Small intestine (tissue), 7 donors: ENCODE measurements around the gene PTPRK. TPM values are rescaled to one million over a fixed set of nuclear protein-coding genes. Genes with fewer than 3 reads are reported as not detected.
A peak's percentile ranks its signal among the peaks of the same experiment; 100 is the strongest.

Source experiments
- DNase-seq, 2 donors: peaks; one replicate each; pipeline versions ENCODE4 v3.0.0 to v3.0.0-alpha.2; 2013
- FAIRE-seq: peaks from 2 replicates; lab custom pipeline; 2012; peaks lifted over from hg19 to GRCh38; lab: Jason Lieb, UNC
- H3K27ac ChIP-seq, 3 donors: one replicate each; pipeline ENCODE4 v1.5.1; 2013; ENCODE audit warnings: low read length in 2 of 3, mild to moderate bottlenecking in 2 of 3, control low read depth in 1 of 3, inconsistent platforms in 1 of 3, low read depth in 1 of 3, moderate library complexity in 1 of 3
- H3K27me3 ChIP-seq, 3 donors: one replicate each; pipeline ENCODE4 v1.6.1; 2013; ENCODE audit warnings: low read length in 3 of 3, inconsistent platforms in 1 of 3; ENCODE audit not compliant: control insufficient read depth in 3 of 3, insufficient read depth in 3 of 3
- H3K36me3 ChIP-seq, 3 donors: one replicate each; pipeline ENCODE4 v1.6.1; 2013; ENCODE audit warnings: low read length in 3 of 3, inconsistent platforms in 1 of 3, low read depth in 1 of 3, mild to moderate bottlenecking in 1 of 3, moderate library complexity in 1 of 3; ENCODE audit not compliant: control insufficient read depth in 3 of 3, insufficient read depth in 2 of 3
- H3K4me1 ChIP-seq, 3 donors: one replicate each; pipeline ENCODE4 v1.6.1; 2013; ENCODE audit warnings: low read length in 2 of 3, inconsistent platforms in 1 of 3, low read depth in 1 of 3, mild to moderate bottlenecking in 1 of 3, moderate library complexity in 1 of 3; ENCODE audit not compliant: control insufficient read depth in 3 of 3, insufficient read depth in 2 of 3
- H3K4me3 ChIP-seq, 3 donors: one replicate each; pipeline ENCODE4 v1.5.1; 2013; ENCODE audit warnings: low read length in 3 of 3, control low read depth in 1 of 3, inconsistent platforms in 1 of 3, low read depth in 1 of 3, mild to moderate bottlenecking in 1 of 3, moderate library complexity in 1 of 3
- H3K9me3 ChIP-seq, 2 donors: one replicate each; pipeline ENCODE4 v1.6.1; 2013; ENCODE audit warnings: low read depth in 1 of 2, low read length in 1 of 2; ENCODE audit not compliant: control insufficient read depth in 2 of 2, insufficient read depth in 1 of 2
- WGBS, 3 donors: extraction: QIAGEN DNeasy Blood & Tissue Kit; methylation state at CpG; one replicate each; pipeline ENCODE4 v1.1.7; 2013; 5-methylcytosine and 5-hydroxymethylcytosine counted together
- polyA plus RNA-seq, 4 donors: library from polyadenylated mRNA; stranded (reverse) in 3 of 4; unstranded in 1 of 4; fragments of 200-250 nt in 3 of 4; fragments of 120-200 nt in 1 of 4; gene quantifications; one replicate each; pipeline versions ENCODE4 v1.2.1 to v1.2.3, GENCODE V29; 2013
- donor health status: healthy with polysubstance abuse.
- donor health status: control.
- donor health status: control.
- donor health status: Bipolar disorder and iron deficiency.
- donor health status: healthy.

Gene PTPRK
- polyA plus RNA-seq, 4 donors, result 15.9 to 72.5 (median 20.6) TPM

DNA sequence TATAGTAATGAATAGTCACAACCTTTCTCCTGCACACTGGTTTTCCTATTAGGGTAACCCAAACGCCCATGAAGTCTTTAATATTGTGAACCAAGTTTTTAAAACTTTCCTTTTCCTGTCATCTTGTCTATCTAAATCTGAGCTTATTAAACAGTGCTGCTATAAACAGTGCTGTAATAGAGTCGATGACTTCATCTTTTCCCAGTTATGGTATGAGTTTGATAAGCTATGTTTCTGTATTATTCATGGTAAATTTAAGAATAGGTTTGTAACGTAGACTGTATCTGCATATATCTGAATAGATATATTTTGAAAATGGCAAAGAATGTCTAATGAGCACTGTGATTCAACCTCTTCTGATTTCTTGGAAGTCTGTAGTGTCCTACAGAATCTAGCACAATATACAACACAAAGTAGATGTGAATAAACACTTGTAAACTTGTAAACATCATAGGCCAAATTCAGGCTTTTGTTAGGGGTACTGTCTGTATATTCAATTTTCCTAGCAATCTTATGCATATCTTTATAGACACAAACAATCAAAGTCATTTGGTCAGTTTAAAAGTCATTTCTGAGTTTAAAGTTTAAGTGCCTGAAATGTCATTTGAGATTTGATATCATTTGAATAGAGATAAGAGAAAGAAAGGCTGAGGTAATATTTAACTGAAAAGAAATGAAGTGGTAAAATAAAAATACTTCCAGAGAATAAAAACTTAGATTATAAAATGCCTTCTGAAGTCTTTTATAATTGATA is 155.5 kb downstream of the PTPRK start:
- Histone ChIP-seq H3K27ac (peak overlapping the region in 1 of 3 donors; percentile 67), H3K4me3 (no peak overlapping the region), H3K27me3 (no peaks in the 10 kb centered on the region), H3K9me3 (no peaks in the 10 kb centered on the region), H3K4me1 (peaks cover 2 to 38% (median 6%) of the 10 kb centered on the region in 3 donors), H3K36me3 (no peaks in the 10 kb centered on the region)
- WGBS, 3 donors, result 10 to 47% (median 18%) methylated on average over 3 of the region's 3 CpGs
- DNase-seq (peak; percentile 56 to 58), FAIRE-seq (peak; percentile 81)

DNA sequence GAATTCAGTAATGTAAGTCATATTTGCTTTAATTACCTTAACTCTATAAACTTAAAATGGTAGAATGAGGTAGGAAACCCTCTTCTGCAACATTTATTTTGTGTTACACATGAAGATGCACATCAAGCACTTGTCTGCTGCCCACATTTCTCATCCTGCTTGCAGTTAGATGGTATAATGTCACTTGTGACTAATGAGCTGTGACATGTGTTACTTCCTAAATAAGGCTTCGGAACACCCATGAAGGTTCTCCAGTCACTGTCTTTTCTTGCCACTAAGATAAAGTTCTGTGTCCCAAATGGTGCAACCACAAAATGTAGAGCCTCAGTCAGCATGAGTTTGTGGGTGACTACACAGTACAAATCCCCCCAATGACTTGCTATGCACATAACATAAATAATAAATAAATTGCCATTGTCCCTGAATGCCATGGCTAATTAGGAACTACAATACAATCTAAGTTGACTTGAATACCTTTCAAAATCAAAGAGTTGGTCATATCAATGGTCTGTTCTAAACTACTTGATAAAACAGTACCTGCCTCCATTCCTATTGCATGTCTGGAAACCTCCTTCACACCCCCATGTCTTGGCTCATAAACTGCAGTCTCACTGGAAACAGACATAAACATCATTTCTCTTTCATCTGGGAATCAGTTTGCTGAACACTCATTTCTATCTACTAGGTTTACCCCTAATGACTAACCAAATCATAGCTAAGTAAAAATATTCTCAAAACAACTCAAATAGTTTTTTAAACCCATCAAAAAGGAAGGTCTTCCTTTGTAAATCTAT is 157.2 kb downstream of the PTPRK start:
- Histone ChIP-seq H3K27me3 (no peaks in the 10 kb centered on the region), H3K9me3 (no peaks in the 10 kb centered on the region), H3K4me1 (peaks cover 6 to 39% (median 6%) of the 10 kb centered on the region in 3 donors), H3K36me3 (no peaks in the 10 kb centered on the region), H3K27ac (peak overlapping the region in 1 of 3 donors; percentile 62), H3K4me3 (no peak overlapping the region)
- WGBS, 3 donors, result 95 to 97% (median 96%) methylated on average over 1 of the region's 1 CpG
- DNase-seq (no peak), FAIRE-seq (no peak)

- Histone ChIP-seq H3K4me1 (peaks cover 2 to 25% (median 9%) of the 10 kb centered on the region in 3 donors), H3K4me3 (no peak overlapping the region), H3K36me3 (no peaks in the 10 kb centered on the region), H3K27ac (no peak overlapping the region), H3K9me3 (no peaks in the 10 kb centered on the region), H3K27me3 (no peaks in the 10 kb centered on the region)
- 86 to 92% (median 86%) methylated on average over 2 of the region's 2 CpGs for WGBS, 3 donors
- no peak for FAIRE-seq
- DNase-seq, result no peak
Measured at GRCh38 chr6:128361378-128361777, 159.0 kb downstream of the PTPRK start.

GRCh38 chr6:128358244-128358776 is 162.1 kb downstream of the PTPRK start:
- H3K27me3 ChIP-seq, result no peaks in the 10 kb centered on the region
- H3K36me3 ChIP-seq, result no peaks in the 10 kb centered on the region
- peaks cover 2 to 19% (median 9%) of the 10 kb centered on the region in 3 donors for H3K4me1 ChIP-seq
- WGBS, 3 donors, result 35 to 49% (median 38%) methylated on average over 3 of the region's 3 CpGs
- no peak overlapping the region for H3K4me3 ChIP-seq
- no peak for DNase-seq
- H3K9me3 ChIP-seq, result no peaks in the 10 kb centered on the region
- no peak overlapping the region for H3K27ac ChIP-seq
- no peak for FAIRE-seq

GRCh38 chr6:128357392-128358130 is 162.8 kb downstream of the PTPRK start:
- no peak overlapping the region for H3K27ac ChIP-seq
- H3K36me3 ChIP-seq, result no peaks in the 10 kb centered on the region
- no peaks in the 10 kb centered on the region for H3K9me3 ChIP-seq
- H3K4me1 ChIP-seq, result peaks cover 2 to 14% (median 9%) of the 10 kb centered on the region in 3 donors
- whole genome bisulfite sequencing, 3 donors, result 62 to 67% (median 65%) methylated on average over 3 of the region's 3 CpGs
- no peaks in the 10 kb centered on the region for H3K27me3 ChIP-seq
- FAIRE-seq, result no peak
- no peak overlapping the region for H3K4me3 ChIP-seq
- no peak for DNase-seq

DNA sequence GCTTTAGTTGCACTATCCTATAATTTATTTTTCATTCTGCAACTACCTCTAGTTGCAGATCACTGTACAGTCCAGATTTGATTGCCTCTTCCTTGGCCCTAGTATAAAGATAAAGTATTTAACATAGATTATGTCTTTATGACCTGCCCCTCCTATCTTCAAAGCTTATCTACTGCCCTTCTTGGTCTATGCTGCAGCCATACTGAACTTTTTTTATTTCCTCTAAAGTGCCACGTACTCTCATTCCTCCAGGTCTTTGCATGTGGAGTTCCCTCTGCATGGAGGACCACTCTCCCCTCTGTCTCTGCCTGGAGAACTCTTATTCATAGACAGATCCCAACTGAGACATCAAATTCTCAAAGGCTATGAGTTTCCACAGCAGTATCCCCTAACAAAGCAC is 168.0 kb downstream of the PTPRK start:
- DNase-seq, result peak; percentile 57 to 72
- no peaks in the 10 kb centered on the region for H3K36me3 ChIP-seq
- no peaks in the 10 kb centered on the region for H3K9me3 ChIP-seq
- H3K4me3 ChIP-seq, result no peak overlapping the region
- H3K27me3 ChIP-seq, result no peaks in the 10 kb centered on the region
- WGBS, 3 donors, result 25 to 68% (median 41%) methylated on average over 1 of the region's 1 CpG
- H3K4me1 ChIP-seq, result peaks cover 2 to 28% (median 4%) of the 10 kb centered on the region in 3 donors
- H3K27ac ChIP-seq, result peak overlapping the region in 1 of 3 donors; percentile 26
- no peak for FAIRE-seq

DNA sequence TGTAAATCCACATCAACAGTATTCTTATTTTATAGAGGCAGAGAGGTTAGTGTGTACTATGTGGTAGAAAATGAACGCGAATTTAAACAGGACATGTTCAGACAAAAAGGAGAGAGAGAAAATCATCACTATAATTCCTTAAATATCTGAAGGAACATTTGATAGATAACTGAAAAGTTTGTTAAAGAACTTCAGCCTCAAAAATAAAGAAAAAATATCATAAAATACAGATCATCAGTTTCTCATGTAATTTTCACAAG is 169.2 kb downstream of the PTPRK start:
- DNase-seq, result no peak
- WGBS, 3 donors, result 85 to 93% (median 90%) methylated on average over 2 of the region's 2 CpGs
- Histone ChIP-seq H3K4me3 (no peak overlapping the region), H3K27me3 (no peaks in the 10 kb centered on the region), H3K36me3 (no peaks in the 10 kb centered on the region), H3K27ac (no peak overlapping the region), H3K9me3 (no peaks in the 10 kb centered on the region), H3K4me1 (peaks cover 0 to 26% (median 2%) of the 10 kb centered on the region in 3 donors)
- no peak for FAIRE-seq
